ENCODE results near the gene PLCG2.

The PLCG2 gene

DNA sequence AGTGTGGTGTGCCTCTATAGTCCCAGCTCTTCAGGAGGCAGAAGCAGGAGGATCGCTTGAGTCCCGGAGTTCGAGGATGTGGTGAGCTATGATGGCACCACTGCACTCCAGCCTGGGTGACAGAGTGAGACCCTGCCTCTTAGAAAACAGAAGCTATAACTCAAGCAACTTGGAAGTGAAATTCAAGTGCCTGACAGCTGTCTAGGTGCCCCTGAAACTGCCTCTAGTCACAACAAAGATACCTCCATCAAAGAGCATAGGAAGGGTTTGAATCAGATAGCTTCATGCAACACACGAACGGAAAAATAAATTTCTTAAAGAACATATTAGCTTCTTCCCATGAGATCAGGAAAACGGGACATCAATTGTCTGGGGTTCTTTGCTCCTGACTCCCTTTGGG lies 860 bp upstream of the PLCG2 start:
- Histone ChIP-seq H3K4me3 (ENCODE audit: low read depth, low read length) (no peak overlapping the region), H3K27ac (ENCODE audit: low read depth, low read length) (no peak overlapping the region), H3K4me1 (ENCODE audit: control insufficient read depth, insufficient read depth, low read length) (no peaks in the 10 kb centered on the region), H3K9ac (ENCODE audit: low read depth, low read length) (no peak overlapping the region), H3K36me3 (ENCODE audit: control insufficient read depth, insufficient read depth, low read length) (no peaks in the 10 kb centered on the region), H3K27me3 (ENCODE audit: control insufficient read depth, insufficient read depth, low read length) (peaks cover 56% of the 10 kb centered on the region), H3K9me3 (ENCODE audit: control insufficient read depth, insufficient read depth, low read length) (no peaks in the 10 kb centered on the region)

DNA sequence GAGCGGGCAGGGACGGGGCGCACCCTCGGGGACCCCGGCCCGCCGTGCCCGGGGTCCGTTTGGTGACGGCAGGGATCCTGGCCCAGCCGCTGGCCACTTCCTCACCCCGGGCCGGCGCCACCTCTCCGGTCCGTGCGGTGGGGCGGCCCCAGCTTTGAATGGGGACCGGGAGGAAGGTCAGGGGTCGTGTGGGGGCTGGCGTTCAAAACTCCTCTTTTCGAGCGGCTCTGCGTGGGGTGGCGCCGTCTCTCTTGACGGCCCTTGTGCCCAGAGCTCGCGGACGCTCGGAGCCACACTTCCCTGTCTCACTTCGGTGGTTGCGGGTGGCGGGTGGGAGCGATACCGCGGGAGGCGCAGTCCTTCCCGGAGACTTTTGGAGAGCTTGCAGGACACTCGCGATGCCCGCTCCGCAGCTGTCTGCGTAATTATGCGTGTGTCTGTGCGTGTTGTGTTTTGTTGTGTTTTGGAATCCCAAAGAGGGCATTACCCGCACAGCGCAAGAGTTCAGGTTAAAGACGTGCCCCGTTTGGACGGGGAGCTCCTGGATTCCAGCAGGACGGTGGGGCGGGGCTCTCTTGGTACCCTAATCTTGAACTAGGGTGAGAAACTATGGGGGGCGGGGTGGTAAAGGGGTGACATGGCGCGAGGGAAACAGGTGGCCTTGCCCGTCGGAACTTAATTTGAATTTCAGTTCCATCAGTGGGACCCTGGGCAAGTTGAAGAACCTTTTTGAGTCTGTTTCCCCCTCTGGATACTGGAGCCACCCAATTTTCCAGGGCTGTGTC lies 637 bp downstream of the PLCG2 start:
- Histone ChIP-seq H3K9ac (ENCODE audit: low read depth, low read length) (no peak overlapping the region), H3K27me3 (ENCODE audit: control insufficient read depth, insufficient read depth, low read length) (peaks cover 56% of the 10 kb centered on the region), H3K36me3 (ENCODE audit: control insufficient read depth, insufficient read depth, low read length) (no peaks in the 10 kb centered on the region), H3K4me1 (ENCODE audit: control insufficient read depth, insufficient read depth, low read length) (no peaks in the 10 kb centered on the region), H3K27ac (ENCODE audit: low read depth, low read length) (no peak overlapping the region), H3K9me3 (ENCODE audit: control insufficient read depth, insufficient read depth, low read length) (no peaks in the 10 kb centered on the region), H3K4me3 (ENCODE audit: low read depth, low read length) (peak overlapping the region; percentile 72)

DNA sequence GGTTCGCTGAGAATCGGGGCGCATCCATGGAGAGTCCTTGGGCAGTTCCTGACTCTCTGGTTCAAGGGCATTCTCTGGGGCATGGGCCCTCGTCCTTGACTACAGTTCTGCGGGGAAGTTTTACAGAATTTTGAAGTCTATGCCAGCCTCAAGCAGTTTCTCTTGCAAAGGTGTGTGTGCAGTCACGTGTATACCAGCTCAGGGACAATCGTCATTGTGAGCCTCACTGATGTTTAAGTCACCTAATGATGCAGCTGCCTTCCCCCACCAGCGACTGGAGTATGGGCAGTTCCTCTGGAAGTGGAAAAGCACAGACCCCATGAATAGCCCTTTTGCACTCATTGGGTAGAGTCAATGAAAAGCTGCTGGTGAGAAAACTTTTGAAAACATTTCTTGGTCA lies 1.3 kb downstream of the PLCG2 start:
- H3K4me3 ChIP-seq (ENCODE audit: low read depth, low read length): no peak overlapping the region

DNA sequence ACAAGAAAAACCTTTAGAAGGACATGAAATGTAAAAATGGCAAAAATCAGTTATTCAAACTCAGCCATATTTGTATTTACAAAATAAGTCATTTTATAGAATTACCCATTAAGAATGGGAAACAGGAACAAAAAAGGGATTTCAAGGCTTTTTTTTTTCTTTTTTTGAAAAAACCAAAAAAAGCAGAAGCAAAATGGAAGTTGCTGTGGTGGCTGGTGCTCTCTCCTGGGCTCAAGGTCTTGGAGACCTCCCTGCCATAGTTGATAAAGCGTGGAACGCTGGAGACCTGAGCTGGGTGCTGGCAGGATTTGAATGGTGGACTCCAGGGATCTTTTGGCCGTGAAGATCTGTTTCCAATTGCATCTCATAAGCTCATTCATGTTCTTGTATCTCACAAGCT lies 3.1 kb downstream of the PLCG2 start:
- no peaks in the 10 kb centered on the region for H3K36me3 ChIP-seq (ENCODE audit: control insufficient read depth, insufficient read depth, low read length)
- H3K9ac ChIP-seq (ENCODE audit: low read depth, low read length): no peak overlapping the region
- no peaks in the 10 kb centered on the region; the same call in 1 of the 2 replicates for H3K4me1 ChIP-seq (ENCODE audit: control insufficient read depth, insufficient read depth, low read length)
- H3K4me3 ChIP-seq (ENCODE audit: low read depth, low read length): no peak overlapping the region
- no peaks in the 10 kb centered on the region for H3K9me3 ChIP-seq (ENCODE audit: control insufficient read depth, insufficient read depth, low read length)
- H3K27ac ChIP-seq (ENCODE audit: low read depth, low read length): no peak overlapping the region
- peaks cover 50% of the 10 kb centered on the region for H3K27me3 ChIP-seq (ENCODE audit: control insufficient read depth, insufficient read depth, low read length)

More for the DNA sequence above, 1.3 kb downstream of the PLCG2 start:
- Histone ChIP-seq H3K9me3 (ENCODE audit: control insufficient read depth, insufficient read depth, low read length) (no peaks in the 10 kb centered on the region), H3K9ac (ENCODE audit: low read depth, low read length) (no peak overlapping the region), H3K27me3 (ENCODE audit: control insufficient read depth, insufficient read depth, low read length) (peaks cover 52% of the 10 kb centered on the region), H3K36me3 (ENCODE audit: control insufficient read depth, insufficient read depth, low read length) (no peaks in the 10 kb centered on the region), H3K27ac (ENCODE audit: low read depth, low read length) (no peak overlapping the region), H3K4me1 (ENCODE audit: control insufficient read depth, insufficient read depth, low read length) (no peaks in the 10 kb centered on the region)

DNA sequence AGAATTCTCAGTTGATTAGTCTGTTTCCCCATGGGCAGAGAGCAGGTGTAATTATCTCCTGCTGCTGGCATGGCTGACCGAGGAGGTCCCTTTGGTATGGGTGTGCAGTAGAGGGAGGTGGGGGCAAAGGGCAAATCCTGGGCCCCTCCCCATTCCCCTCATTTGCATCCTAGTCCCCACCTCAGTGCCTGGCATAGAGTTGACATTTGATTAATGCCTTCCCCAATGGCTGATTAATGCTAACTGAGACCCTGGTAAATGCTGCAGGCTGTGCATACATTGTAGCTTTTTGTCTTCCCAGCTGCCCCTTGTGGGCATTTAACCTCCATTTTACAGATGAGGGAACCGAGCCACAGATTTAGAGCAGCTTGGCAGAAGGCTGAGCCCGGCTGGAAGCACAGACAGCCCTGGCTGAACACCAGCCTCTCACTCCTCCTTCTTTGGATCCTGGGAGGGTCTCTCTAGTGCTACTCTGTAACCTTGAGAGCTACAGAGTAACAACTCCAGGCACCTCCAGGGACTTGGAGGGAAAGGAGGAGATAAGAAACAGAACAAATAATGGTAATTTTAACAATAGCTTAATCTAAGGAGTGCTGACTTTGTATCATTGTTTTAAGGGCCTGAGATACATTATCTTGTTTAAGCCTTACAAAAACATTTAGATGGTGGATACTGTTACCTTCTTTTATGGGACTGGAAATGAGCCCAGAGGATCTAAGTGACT lies 5.1 kb downstream of the PLCG2 start:
- Histone ChIP-seq H3K9me3 (ENCODE audit: control insufficient read depth, insufficient read depth, low read length) (no peaks in the 10 kb centered on the region), H3K4me3 (ENCODE audit: low read depth, low read length) (no peak overlapping the region), H3K27me3 (ENCODE audit: control insufficient read depth, insufficient read depth, low read length) (peaks cover 34% of the 10 kb centered on the region), H3K4me1 (ENCODE audit: control insufficient read depth, insufficient read depth, low read length) (no peaks in the 10 kb centered on the region; the same call in 1 of the 2 replicates), H3K27ac (ENCODE audit: low read depth, low read length) (no peak overlapping the region), H3K36me3 (ENCODE audit: control insufficient read depth, insufficient read depth, low read length) (no peaks in the 10 kb centered on the region), H3K9ac (ENCODE audit: low read depth, low read length) (no peak overlapping the region)

DNA sequence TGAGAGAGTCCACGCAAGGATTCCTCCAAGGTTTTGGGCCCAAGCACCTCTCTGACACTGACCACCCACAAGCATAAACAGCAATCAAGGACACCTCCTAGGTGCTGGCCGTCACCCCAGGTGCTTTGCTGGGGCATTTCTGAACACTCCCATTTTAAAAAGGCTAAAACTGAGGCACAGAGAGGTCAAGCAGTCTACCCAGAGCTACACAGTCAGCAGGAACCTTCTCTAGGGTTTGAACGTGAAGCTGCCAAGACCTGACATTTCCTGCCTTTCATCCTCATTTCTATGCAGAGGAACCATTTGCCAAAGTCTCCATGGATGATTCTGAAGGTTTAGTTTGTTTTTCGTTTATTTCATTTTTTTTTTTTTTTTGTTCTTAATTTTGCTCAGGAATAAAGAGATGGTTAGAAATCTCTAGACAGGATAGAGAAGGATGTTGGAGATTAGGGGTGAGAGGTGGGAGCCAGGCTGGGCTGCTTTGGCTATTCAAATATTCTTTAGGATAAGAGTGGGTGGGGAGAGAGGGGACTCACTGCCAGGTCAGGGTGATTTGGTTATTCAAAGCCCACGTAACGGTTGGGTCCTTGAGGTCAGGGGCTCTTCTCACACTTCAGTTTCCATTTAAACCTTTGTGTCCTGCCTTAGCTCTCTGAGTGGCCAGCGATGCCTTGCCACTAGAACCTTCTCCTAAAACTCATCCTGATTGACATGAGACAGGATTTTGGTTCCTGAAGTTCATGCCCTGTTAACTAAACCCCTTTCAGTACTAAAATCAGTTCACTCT lies 6.2 kb downstream of the PLCG2 start:
- Histone ChIP-seq H3K27ac (ENCODE audit: low read depth, low read length) (no peak overlapping the region), H3K36me3 (ENCODE audit: control insufficient read depth, insufficient read depth, low read length) (no peaks in the 10 kb centered on the region), H3K9ac (ENCODE audit: low read depth, low read length) (no peak overlapping the region), H3K27me3 (ENCODE audit: control insufficient read depth, insufficient read depth, low read length) (peaks cover 23% of the 10 kb centered on the region), H3K9me3 (ENCODE audit: control insufficient read depth, insufficient read depth, low read length) (no peaks in the 10 kb centered on the region), H3K4me1 (ENCODE audit: control insufficient read depth, insufficient read depth, low read length) (no peaks in the 10 kb centered on the region; the same call in 1 of the 2 replicates), H3K4me3 (ENCODE audit: low read depth, low read length) (no peak overlapping the region)

DNA sequence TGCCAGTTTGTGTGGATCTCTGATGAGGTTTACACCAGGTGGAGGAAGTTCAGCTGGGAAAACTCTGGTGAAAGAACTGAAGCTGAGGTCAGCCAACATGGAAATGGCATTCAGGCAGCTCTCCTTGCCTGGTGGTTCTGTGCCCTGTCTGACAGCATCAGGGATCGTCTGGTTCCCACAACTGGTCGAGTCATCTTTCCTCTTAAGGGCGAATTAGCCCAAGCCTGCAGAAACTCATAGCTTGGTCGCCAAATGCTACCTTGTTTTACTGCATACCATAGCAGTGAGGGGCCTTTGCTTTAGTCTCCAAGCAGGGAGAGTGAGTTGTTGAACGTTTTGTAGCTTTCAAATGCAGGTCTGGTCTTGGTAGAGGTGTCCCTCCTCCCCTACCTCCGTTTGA lies 7.2 kb downstream of the PLCG2 start:
- H3K27me3 ChIP-seq (ENCODE audit: control insufficient read depth, insufficient read depth, low read length): peaks cover 13% of the 10 kb centered on the region
- H3K4me1 ChIP-seq (ENCODE audit: control insufficient read depth, insufficient read depth, low read length): no peaks in the 10 kb centered on the region; the same call in 1 of the 2 replicates
- peak overlapping the region; percentile 29 for H3K27ac ChIP-seq (ENCODE audit: low read depth, low read length)
- H3K9me3 ChIP-seq (ENCODE audit: control insufficient read depth, insufficient read depth, low read length): no peaks in the 10 kb centered on the region
- no peaks in the 10 kb centered on the region for H3K36me3 ChIP-seq (ENCODE audit: control insufficient read depth, insufficient read depth, low read length)
- H3K4me3 ChIP-seq (ENCODE audit: low read depth, low read length): no peak overlapping the region
- no peak overlapping the region for H3K9ac ChIP-seq (ENCODE audit: low read depth, low read length)

DNA sequence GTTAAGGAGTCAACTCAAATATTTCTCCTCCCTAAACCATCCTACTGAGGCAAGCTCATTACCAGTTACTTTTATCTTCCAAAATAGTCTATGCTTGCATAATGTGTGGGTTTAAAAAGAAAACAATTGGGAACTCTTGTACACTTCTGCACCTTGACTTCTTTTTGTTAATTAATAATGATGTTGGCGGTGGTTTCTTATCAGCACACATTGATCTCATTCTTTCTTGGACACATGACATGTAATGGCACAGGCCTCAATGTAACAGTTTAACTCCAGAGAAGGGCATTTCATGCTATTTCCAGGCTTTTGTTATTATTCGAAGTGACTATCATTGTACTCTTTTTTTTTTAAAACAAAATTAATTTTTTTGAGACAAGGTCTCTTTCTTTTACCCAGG lies 7.8 kb downstream of the PLCG2 start:
- H3K4me1 ChIP-seq (ENCODE audit: control insufficient read depth, insufficient read depth, low read length): no peaks in the 10 kb centered on the region; the same call in 1 of the 2 replicates
- H3K36me3 ChIP-seq (ENCODE audit: control insufficient read depth, insufficient read depth, low read length): no peaks in the 10 kb centered on the region
- no peak overlapping the region for H3K27ac ChIP-seq (ENCODE audit: low read depth, low read length)
- H3K27me3 ChIP-seq (ENCODE audit: control insufficient read depth, insufficient read depth, low read length): peaks cover 10% of the 10 kb centered on the region; the same call in 1 of the 2 replicates
- no peak overlapping the region for H3K9ac ChIP-seq (ENCODE audit: low read depth, low read length)
- no peak overlapping the region for H3K4me3 ChIP-seq (ENCODE audit: low read depth, low read length)
- H3K9me3 ChIP-seq (ENCODE audit: control insufficient read depth, insufficient read depth, low read length): no peaks in the 10 kb centered on the region

DNA sequence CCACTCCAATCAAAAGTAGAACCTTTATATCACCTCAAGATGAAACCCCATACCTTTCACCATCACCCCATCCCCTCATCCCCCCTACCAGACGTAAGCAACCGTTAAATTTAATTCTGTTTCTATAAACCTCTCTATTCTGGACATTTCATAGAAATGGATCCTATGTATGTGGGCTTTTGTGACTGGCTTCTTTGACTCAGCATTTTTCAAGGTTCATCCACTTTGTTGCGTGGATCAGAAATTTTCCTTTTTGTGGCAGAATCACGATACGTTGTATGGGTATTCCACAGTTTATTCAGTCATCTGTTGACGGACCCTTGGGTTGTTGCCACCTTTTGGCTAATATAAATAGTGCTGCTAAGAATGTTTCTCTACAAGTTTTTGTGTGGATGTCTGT lies 8.6 kb downstream of the PLCG2 start:
- no peak overlapping the region for H3K4me3 ChIP-seq (ENCODE audit: low read depth, low read length)
- H3K27me3 ChIP-seq (ENCODE audit: control insufficient read depth, insufficient read depth, low read length): peaks cover 4% of the 10 kb centered on the region; the same call in 1 of the 2 replicates
- no peak overlapping the region for H3K27ac ChIP-seq (ENCODE audit: low read depth, low read length)
- H3K9me3 ChIP-seq (ENCODE audit: control insufficient read depth, insufficient read depth, low read length): no peaks in the 10 kb centered on the region
- no peaks in the 10 kb centered on the region; the same call in 1 of the 2 replicates for H3K4me1 ChIP-seq (ENCODE audit: control insufficient read depth, insufficient read depth, low read length)
- no peaks in the 10 kb centered on the region for H3K36me3 ChIP-seq (ENCODE audit: control insufficient read depth, insufficient read depth, low read length)
- no peak overlapping the region for H3K9ac ChIP-seq (ENCODE audit: low read depth, low read length)

DNA sequence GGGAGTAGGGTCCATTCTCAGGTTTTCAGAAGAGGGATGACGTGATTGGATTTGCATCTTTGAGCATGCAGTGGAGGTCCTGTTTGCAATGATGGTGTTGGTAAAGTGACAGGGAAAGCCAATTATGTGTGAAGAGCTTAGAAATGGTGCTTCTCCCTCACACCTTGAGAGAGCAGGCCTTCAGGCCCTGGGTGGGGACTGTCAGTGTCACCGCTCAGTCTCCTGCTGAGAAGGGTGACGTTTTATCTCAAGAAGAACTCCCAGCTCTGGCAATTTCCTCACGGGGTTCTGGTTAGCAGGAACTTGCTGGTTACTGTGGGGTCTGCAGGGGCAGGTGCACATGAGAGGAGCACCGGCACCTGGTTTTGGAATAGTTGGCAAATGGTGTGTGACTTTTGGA lies 11.2 kb downstream of the PLCG2 start:
- no peaks in the 10 kb centered on the region; the same call in 1 of the 2 replicates for H3K4me1 ChIP-seq (ENCODE audit: control insufficient read depth, insufficient read depth, low read length)
- H3K27me3 ChIP-seq (ENCODE audit: control insufficient read depth, insufficient read depth, low read length): no peaks in the 10 kb centered on the region
- no peak overlapping the region for H3K27ac ChIP-seq (ENCODE audit: low read depth, low read length)
- H3K4me3 ChIP-seq (ENCODE audit: low read depth, low read length): no peak overlapping the region
- H3K9ac ChIP-seq (ENCODE audit: low read depth, low read length): no peak overlapping the region
- H3K9me3 ChIP-seq (ENCODE audit: control insufficient read depth, insufficient read depth, low read length): no peaks in the 10 kb centered on the region
- H3K36me3 ChIP-seq (ENCODE audit: control insufficient read depth, insufficient read depth, low read length): no peaks in the 10 kb centered on the region

Data from HUES48 (cell line).